AG04450 (cell line): Measurements from ENCODE around the gene CDK14. TPM values are rescaled to one million over a fixed set of nuclear protein-coding genes. Genes with fewer than 3 reads are reported as not detected.

Experiments
- CTCF ChIA-PET: fragments of 300-600, 350-600 bp; formaldehyde crosslinking; extraction: SDS; loops from one replicate; lab custom pipeline; 2022; ENCODE audit warnings: antibody characterized with exemption, inconsistent platforms; lab: Charles Lee
- POLR2A ChIA-PET: fragments of 350-600 bp; formaldehyde crosslinking; extraction: SDS; loops from one replicate; lab custom pipeline; 2021; ENCODE audit warnings: antibody characterized with exemption, inconsistent platforms; lab: Yijun Ruan, JAX
- DNase-seq: peaks from one replicate; pipeline ENCODE4 v3.0.0-alpha.2; 2011; ENCODE audit warnings: low read depth, low spot score
- H3K27ac ChIP-seq: one replicate; pipeline ENCODE4 v1.5.1; 2012; ENCODE audit warnings: low read depth, low read length, control low read depth
- H3K27me3 ChIP-seq: one replicate; pipeline ENCODE4 v1.6.0; 2012; ENCODE audit warnings: low read length; ENCODE audit not compliant: control insufficient read depth, insufficient read depth
- H3K4me3 ChIP-seq: 2 replicates; pipeline ENCODE4 v1.5.1; 2011; ENCODE audit warnings: mild to moderate bottlenecking, low read depth, low read length, control low read depth
- H3K9me3 ChIP-seq: 2 replicates; pipeline ENCODE4 v1.5.1; 2012; ENCODE audit warnings: low read length; ENCODE audit not compliant: control insufficient read depth, insufficient read depth
- polyA plus RNA-seq: library from polyadenylated mRNA; depleted of rRNA; stranded (reverse); fragments of >200 nt; gene quantifications from 2 replicates; pipeline ENCODE4 v1.2.3, GENCODE V29; 2011
- TF ChIP-seq, protein P1 (sequence below): IDR thresholded peaks from 2 replicates; pipeline ENCODE4 v1.5.1; 2011; ENCODE audit warnings: low read depth, low read length, control low read depth, inconsistent platforms

The CDK14 gene
- polyA plus RNA-seq, 1 experiment = 28.4 TPM

DNA sequence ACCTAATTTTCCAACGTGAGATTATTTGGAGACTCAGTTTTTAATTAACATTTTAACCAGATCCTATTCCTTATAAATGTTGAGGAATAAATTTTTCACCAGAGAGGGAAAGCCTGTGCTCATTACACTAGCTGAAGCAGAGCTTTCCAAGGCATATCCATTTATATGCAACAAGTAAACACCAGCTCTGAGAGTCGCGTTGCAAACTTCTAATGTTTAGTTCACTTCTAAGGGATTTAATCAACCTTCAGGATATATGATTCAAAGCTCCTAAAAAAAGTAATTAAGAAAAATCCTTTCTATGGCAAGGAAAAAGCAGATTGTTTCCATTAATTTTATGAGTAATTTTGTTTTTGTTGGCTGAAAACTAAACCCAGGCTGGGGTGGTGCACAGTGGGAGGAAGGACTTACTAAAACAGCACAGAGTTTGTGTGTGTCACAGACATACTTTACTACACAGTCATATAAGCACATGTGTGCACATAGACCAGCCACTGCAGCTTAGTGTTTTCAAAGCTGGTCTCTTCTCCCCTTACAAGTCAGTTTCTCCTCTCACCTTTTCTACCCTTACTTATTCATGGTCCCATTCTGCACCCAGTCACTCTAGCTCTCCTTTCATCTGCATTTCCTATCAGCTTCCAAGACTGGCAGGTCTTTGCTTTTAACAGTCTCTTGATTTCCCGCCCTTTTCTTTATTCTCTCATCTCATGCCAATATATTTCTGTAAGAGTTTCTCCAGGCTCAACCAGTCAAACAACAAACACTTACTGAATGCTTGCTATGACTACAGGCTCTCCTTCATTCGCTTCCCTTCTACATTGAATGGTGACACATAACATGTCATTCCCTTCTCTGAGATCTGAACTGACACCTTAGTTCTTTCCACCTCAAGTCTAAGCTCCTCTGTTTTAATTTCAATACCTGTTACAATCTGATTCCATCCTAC, 587.0 kb downstream of the CDK14 start:
- POLR2A ChIA-PET = interaction anchor here (1.0 to 1.6 kb wide), 3 partner anchors 45 to 57 kb away, joined by 3 to 10 read pairs (median 3); no protein-coding TSS in a partner anchor

GRCh38 chr7:91185771-91186170, 589.6 kb downstream of the CDK14 start:
- DNase-seq = no peak
- no peaks in the 10 kb centered on the region for H3K9me3 ChIP-seq
- POLR2A ChIA-PET = no interaction called here
- no peak overlapping the region for H3K27ac ChIP-seq
- TF ChIP-seq, protein P1, sequence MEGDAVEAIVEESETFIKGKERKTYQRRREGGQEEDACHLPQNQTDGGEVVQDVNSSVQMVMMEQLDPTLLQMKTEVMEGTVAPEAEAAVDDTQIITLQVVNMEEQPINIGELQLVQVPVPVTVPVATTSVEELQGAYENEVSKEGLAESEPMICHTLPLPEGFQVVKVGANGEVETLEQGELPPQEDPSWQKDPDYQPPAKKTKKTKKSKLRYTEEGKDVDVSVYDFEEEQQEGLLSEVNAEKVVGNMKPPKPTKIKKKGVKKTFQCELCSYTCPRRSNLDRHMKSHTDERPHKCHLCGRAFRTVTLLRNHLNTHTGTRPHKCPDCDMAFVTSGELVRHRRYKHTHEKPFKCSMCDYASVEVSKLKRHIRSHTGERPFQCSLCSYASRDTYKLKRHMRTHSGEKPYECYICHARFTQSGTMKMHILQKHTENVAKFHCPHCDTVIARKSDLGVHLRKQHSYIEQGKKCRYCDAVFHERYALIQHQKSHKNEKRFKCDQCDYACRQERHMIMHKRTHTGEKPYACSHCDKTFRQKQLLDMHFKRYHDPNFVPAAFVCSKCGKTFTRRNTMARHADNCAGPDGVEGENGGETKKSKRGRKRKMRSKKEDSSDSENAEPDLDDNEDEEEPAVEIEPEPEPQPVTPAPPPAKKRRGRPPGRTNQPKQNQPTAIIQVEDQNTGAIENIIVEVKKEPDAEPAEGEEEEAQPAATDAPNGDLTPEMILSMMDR = no peak
- no peak overlapping the region for H3K4me3 ChIP-seq
- CTCF ChIA-PET = no interaction called here
- no peaks in the 10 kb centered on the region for H3K27me3 ChIP-seq

More for the DNA sequence above, 587.0 kb downstream of the CDK14 start:
- no peak overlapping the region for H3K27ac ChIP-seq
- H3K9me3 ChIP-seq = no peaks in the 10 kb centered on the region; the same call in 1 of the 2 replicates
- DNase-seq = peak; percentile 92
- no peak overlapping the region for H3K4me3 ChIP-seq
- H3K27me3 ChIP-seq = no peaks in the 10 kb centered on the region
- CTCF ChIA-PET = interaction anchor here (0.8 to 1.0 kb wide), 2 partner anchors 93 to 100 kb away, joined by 3 read pairs; no protein-coding TSS in a partner anchor
- TF ChIP-seq, protein P1 = no peak

- H3K27ac ChIP-seq = no peak overlapping the region
- H3K9me3 ChIP-seq = no peaks in the 10 kb centered on the region
- ChIA-PET POLR2A (no interaction called here), CTCF (no interaction called here)
- H3K4me3 ChIP-seq = no peak overlapping the region
- no peak for DNase-seq
- TF ChIP-seq, protein P1 = no peak
- H3K27me3 ChIP-seq = no peaks in the 10 kb centered on the region
Measured at GRCh38 chr7:91187061-91187460, 590.9 kb downstream of the CDK14 start.

- POLR2A ChIA-PET = no interaction called here
- H3K27me3 ChIP-seq = no peaks in the 10 kb centered on the region
- no peak overlapping the region for H3K4me3 ChIP-seq
- CTCF ChIA-PET = no interaction called here
- TF ChIP-seq, protein P1 = no peak
- H3K27ac ChIP-seq = no peak overlapping the region
- DNase-seq = no peak
- H3K9me3 ChIP-seq = no peaks in the 10 kb centered on the region
Measured at GRCh38 chr7:91191771-91192170, 595.6 kb downstream of the CDK14 start.

GRCh38 chr7:91193141-91193540, 597.0 kb downstream of the CDK14 start:
- Histone ChIP-seq H3K27ac (no peak overlapping the region), H3K9me3 (no peaks in the 10 kb centered on the region), H3K27me3 (no peaks in the 10 kb centered on the region), H3K4me3 (no peak overlapping the region)
- CTCF ChIA-PET = no interaction called here
- no peak for DNase-seq
- TF ChIP-seq, protein P1 = no peak
- POLR2A ChIA-PET = no interaction called here
